ENCODE measurements around the gene SLC30A3.

The SLC30A3 gene

DNA sequence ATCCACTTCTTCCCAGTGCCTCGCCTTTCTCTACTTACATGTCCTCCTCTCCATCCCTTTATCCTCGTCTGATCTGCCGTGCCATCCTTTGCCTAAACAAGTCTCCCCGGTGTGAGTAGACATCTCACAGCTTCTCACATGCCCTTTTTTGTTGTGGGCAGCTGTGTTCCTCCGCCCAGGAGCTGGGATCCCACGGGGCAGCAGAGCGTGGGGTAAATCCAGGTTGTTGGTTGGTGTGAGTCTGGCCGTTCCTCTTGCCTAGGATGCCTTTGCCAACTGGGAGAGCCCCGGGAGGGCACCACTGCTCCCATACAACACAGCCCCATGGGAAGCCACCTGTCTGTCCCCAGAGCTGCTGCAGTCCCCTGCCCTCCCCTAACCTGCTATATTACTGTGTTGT is 22.4 kb downstream of the SLC30A3 start:
- DNase-seq (ENCODE audit: low read depth): no peak
- H3K4me3 ChIP-seq (ENCODE audit: low read depth, low read length): no peak overlapping the region

DNA sequence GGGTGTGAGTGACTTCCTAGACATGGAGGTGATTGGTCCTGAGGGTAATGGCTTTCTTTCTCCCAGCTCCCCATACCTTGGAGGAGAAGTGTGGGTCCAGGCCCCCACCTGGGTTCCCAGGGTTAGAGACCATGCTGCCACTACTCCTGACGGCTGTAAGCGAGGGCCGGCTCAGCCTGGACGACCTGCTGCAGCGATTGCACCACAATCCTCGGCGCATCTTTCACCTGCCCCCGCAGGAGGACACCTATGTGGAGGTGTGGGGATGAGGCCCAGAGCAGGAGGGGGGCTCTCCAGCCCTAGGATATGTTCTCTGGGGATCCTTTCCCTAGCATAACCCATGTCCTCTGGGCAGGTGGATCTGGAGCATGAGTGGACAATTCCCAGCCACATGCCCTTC is 23.9 kb downstream of the SLC30A3 start:
- no peak for DNase-seq (ENCODE audit: low read depth)
- H3K4me3 ChIP-seq (ENCODE audit: low read depth, low read length): no peak overlapping the region

- H3K4me3 ChIP-seq (ENCODE audit: low read depth, low read length): no peak overlapping the region
- DNase-seq (ENCODE audit: low read depth): no peak
Measured at GRCh38 chr2:27237341-27237945, 25.4 kb downstream of the SLC30A3 start.

DNA sequence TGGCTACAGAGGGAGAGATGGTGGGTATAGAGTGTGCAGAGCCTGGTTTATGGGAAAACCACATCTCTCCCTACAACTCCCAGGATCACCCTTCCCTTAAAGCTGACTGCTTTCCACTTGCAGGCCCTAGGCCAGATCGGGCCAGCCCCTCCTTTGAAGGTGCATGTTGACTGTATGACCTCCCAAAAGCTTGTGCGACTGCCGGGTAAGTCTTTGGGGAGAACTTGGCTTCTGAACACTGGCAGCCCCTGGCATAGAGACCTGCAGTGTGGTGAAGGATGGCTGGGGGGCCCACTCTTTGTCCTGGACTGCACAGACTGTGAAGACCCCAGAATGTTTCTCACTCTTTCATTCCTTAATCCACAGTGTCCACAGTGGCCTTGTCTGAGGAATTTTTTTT is 26.2 kb downstream of the SLC30A3 start:
- H3K4me3 ChIP-seq (ENCODE audit: low read depth, low read length): no peak overlapping the region
- DNase-seq (ENCODE audit: low read depth): no peak

DNA sequence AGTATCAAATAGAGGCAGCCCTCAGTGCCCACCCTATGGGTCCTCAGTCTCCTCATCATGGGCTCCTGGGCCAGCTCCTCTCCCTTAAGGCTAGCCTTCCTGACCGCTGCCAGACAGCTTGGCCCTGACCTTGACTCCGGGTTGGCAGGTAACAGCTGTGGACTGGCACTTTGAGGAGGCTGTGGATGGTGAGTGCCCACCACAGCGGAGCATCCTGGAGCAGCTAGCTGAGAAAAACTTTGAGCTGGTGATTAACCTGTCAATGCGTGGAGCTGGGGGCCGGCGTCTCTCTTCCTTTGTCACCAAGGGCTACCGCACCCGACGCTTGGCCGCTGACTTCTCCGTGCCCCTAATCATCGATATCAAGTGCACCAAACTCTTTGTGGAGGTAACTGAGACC is 26.7 kb downstream of the SLC30A3 start:
- no peak overlapping the region for H3K4me3 ChIP-seq (ENCODE audit: low read depth, low read length)
- no peak for DNase-seq (ENCODE audit: low read depth)

DNA sequence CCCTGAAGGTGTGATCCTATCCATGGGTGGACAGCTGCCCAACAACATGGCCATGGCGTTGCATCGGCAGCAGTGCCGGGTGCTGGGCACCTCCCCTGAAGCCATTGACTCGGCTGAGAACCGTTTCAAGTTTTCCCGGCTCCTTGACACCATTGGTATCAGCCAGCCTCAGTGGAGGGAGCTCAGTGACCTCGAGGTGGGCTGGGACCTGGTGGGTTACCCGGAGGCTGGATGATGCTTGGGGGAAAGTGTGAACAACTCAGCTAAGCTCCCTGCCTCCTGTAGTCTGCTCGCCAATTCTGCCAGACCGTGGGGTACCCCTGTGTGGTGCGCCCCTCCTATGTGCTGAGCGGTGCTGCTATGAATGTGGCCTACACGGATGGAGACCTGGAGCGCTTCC is 29.5 kb downstream of the SLC30A3 start:
- H3K4me3 ChIP-seq (ENCODE audit: low read depth, low read length): no peak overlapping the region
- DNase-seq (ENCODE audit: low read depth): no peak

DNA sequence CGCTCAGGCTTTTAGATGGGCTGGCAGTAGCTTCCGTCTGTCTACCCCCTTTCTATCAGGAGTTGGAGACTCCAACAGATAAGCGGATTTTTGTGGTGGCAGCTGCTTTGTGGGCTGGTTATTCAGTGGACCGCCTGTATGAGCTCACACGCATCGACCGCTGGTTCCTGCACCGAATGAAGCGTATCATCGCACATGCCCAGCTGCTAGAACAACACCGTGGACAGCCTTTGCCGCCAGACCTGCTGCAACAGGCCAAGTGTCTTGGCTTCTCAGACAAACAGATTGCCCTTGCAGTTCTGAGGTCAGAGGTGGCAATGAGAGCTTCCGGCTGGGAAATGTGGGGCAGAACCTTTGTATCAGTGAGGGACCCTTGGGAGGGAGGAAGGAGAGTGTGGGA is 30.9 kb downstream of the SLC30A3 start:
- DNase-seq (ENCODE audit: low read depth): no peak
- no peak overlapping the region for H3K4me3 ChIP-seq (ENCODE audit: low read depth, low read length)

GRCh38 chr2:27227501-27227900 is 35.3 kb downstream of the SLC30A3 start:
- H3K4me3 ChIP-seq (ENCODE audit: low read depth, low read length): no peak overlapping the region
- no peak for DNase-seq (ENCODE audit: low read depth)

- no peak overlapping the region for H3K4me3 ChIP-seq (ENCODE audit: low read depth, low read length)
- DNase-seq (ENCODE audit: low read depth): no peak
Measured at GRCh38 chr2:27225526-27225925, 37.3 kb downstream of the SLC30A3 start.

DNA sequence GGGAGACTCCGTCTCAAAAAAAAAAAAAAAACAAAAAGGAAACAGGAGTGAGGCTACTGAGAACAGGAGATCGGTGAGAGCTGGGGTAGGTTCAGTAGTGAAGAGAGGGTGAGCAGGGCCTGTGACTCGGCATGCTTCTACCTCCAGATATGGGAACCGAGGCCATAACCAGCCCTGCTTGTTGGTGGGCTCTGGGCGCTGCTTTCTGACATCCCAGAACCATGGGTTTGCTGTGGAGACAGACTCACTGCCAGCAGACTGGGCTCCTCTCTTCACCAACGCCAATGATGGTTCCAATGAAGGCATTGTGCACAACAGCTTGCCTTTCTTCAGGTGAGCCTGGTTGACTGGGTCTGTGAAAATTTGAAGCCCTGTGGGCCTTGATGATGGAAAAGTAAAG is 39.4 kb downstream of the SLC30A3 start:
- no peak for DNase-seq (ENCODE audit: low read depth)
- H3K4me3 ChIP-seq (ENCODE audit: low read depth, low read length): no peak overlapping the region

DNA sequence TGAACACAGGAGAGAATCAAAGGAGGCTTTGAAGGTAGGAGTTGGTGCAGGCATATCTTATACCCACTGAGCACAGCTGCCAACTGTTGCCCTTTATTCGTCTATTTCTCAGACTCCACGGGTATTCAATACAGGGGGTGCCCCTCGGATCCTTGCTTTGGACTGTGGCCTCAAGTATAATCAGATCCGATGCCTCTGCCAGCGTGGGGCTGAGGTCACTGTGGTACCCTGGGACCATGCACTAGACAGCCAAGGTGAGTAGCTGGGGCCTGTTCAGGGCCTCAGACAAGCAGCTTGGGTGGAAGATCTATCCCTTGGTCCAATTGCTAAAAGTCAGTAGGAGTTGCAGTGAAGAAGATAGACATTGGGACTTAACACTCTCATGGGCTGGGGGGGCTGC is 40.4 kb downstream of the SLC30A3 start:
- no peak overlapping the region for H3K4me3 ChIP-seq (ENCODE audit: low read depth, low read length)
- no peak for DNase-seq (ENCODE audit: low read depth)

- DNase-seq (ENCODE audit: low read depth): no peak
- H3K4me3 ChIP-seq (ENCODE audit: low read depth, low read length): no peak overlapping the region
Measured at GRCh38 chr2:27221166-27221565, 41.7 kb downstream of the SLC30A3 start.

GRCh38 chr2:27220091-27220490 is 42.8 kb downstream of the SLC30A3 start:
- DNase-seq (ENCODE audit: low read depth): no peak
- H3K4me3 ChIP-seq (ENCODE audit: low read depth, low read length): no peak overlapping the region

- no peak overlapping the region for H3K4me3 ChIP-seq (ENCODE audit: low read depth, low read length)
- DNase-seq (ENCODE audit: low read depth): no peak
Measured at GRCh38 chr2:27219091-27219490, 43.8 kb downstream of the SLC30A3 start.

- DNase-seq (ENCODE audit: low read depth): no peak
- H3K4me3 ChIP-seq (ENCODE audit: low read depth, low read length): no peak overlapping the region
Measured at GRCh38 chr2:27218614-27219013, 44.2 kb downstream of the SLC30A3 start.

- peak within 1 kb of the TSS; percentile 87 for H3K4me3 ChIP-seq (ENCODE audit: low read depth, low read length)
- peak; percentile 43 for DNase-seq (ENCODE audit: low read depth)
Measured at GRCh38 chr2:27217173-27218121, 45.4 kb downstream of the SLC30A3 start, which contains the start of gene CAD. TSS of gene CAD (plus strand) at chr2:27217369. CDS start at chr2:27217552, 183 bp downstream.

GRCh38 chr2:27216416-27217137 is 46.3 kb downstream of the SLC30A3 start:
- no peak for DNase-seq (ENCODE audit: low read depth)
- peak overlapping the region; percentile 87 for H3K4me3 ChIP-seq (ENCODE audit: low read depth, low read length)

DNA sequence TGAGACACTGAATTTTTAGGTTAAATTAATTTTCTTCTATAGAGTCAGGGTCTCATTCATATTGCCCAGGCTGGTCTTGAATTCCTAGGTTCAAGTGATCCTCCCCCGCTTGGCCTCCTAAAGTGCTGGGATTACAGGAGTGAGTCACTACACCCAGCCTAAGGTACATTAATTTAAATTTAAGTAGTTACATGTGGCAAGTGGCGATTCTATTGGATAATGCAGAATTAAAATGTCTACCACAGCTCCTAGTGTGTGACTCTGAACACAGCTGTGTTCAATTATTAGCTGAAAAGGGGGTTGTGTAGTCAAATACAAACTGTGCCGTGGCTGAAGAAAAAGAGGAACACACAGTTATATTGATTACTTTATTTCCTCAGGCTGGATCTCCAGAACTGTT is 47.9 kb downstream of the SLC30A3 start:
- H3K4me3 ChIP-seq (ENCODE audit: low read depth, low read length): no peak overlapping the region
- no peak for DNase-seq (ENCODE audit: low read depth)

- peak; percentile 41 for DNase-seq (ENCODE audit: low read depth)
- H3K4me3 ChIP-seq (ENCODE audit: low read depth, low read length): peak overlapping the region; percentile 77
Measured at GRCh38 chr2:27212626-27213471, 50.0 kb downstream of the SLC30A3 start.
